ENCODE results near the gene ARHGAP32.

ARHGAP32 gene

GRCh38 chr11:129192150-129192549 is at the start of gene ARHGAP32:
Gene ARHGAP32, minus strand, starts transcription at chr11:129192325. Its CDS starts 127 bp downstream, at chr11:129192198.
- Histone ChIP-seq H3K4me3 (ENCODE audit: low read length) (no peak within 1 kb of the TSS), H3K36me3 (ENCODE audit: insufficient read depth, low read length) (no peaks in the 10 kb centered on the region), H3K9me3 (ENCODE audit: low read length) (no peaks in the 10 kb centered on the region), H3K27me3 (ENCODE audit: insufficient read depth, low read length) (no peaks in the 10 kb centered on the region), H3K4me1 (ENCODE audit: insufficient read depth, low read length) (peaks cover 14% of the 10 kb centered on the region), H2AFZ (ENCODE audit: low read depth, low read length) (no peak within 1 kb of the TSS)

DNA sequence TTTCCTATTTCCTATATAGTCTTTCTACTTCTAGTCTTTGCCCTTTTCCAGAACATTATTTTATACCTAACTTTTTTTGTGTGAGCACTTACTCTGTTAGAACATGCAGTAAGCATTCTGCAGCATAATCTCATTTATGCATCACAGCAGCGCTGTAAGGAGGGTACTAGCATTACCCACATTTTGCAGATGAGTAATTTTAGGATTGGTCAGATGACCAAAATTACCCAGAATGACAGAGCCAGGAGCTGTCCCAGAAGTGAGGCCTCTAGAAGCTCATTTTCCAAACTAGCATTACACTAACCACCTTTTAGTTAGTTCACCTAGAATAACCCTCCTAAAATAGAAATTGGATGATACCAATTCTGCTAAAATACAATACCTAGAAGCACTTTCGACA is 47.1 kb upstream of the ARHGAP32 start:
- Histone ChIP-seq H3K9me3 (ENCODE audit: low read length) (peaks cover 12% of the 10 kb centered on the region), H3K36me3 (ENCODE audit: insufficient read depth, low read length) (peaks cover 7% of the 10 kb centered on the region), H3K4me3 (ENCODE audit: low read length) (no peak overlapping the region), H3K4me1 (ENCODE audit: insufficient read depth, low read length) (no peaks in the 10 kb centered on the region), H2AFZ (ENCODE audit: low read depth, low read length) (no peak overlapping the region), H3K27me3 (ENCODE audit: insufficient read depth, low read length) (no peaks in the 10 kb centered on the region)

DNA sequence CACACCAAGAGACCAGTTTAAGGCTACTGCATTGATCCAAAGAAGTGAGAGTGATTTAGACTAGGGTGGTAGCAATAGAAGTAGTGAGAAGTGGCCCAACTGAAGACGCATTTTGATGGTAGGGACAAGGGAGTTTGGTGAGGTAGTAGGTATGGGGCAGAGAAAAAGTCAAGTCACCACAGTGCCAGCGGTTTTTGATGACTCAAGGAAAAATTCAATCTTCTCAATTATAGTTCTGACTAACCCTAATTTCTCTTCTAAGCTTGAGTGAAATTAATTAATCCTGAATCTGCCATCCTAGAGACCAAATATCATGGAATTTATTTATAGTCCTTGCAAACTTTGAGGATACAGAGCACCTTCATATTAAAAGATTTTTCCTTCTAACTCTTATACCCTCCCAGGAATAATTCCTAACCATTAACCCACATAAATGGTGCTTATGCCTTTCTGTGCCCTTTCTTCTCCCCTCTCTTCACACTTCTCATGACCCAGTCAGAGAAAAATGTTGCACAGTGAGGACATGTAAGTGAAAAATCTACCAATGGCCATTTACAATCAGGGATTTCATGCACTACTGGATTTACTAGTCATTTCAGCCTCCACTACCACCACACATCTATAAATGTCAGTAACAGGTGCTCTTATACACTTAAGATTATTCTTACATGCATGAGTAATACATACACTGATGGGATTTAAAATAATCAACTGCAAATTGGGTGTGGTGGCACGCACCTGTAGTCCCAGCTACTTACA is 45.9 kb upstream of the ARHGAP32 start:
- peaks cover 12% of the 10 kb centered on the region for H3K9me3 ChIP-seq (ENCODE audit: low read length)
- no peak overlapping the region for H3K4me3 ChIP-seq (ENCODE audit: low read length)
- H3K4me1 ChIP-seq (ENCODE audit: insufficient read depth, low read length), result no peaks in the 10 kb centered on the region
- peaks cover 7% of the 10 kb centered on the region for H3K36me3 ChIP-seq (ENCODE audit: insufficient read depth, low read length)
- no peaks in the 10 kb centered on the region for H3K27me3 ChIP-seq (ENCODE audit: insufficient read depth, low read length)
- no peak overlapping the region for H2AFZ ChIP-seq (ENCODE audit: low read depth, low read length)

- H2AFZ ChIP-seq (ENCODE audit: low read depth, low read length), result no peak overlapping the region
Observed at GRCh38 chr11:129237456-129237855, 45.3 kb upstream of the ARHGAP32 start.

GRCh38 chr11:129236850-129237249 is 44.7 kb upstream of the ARHGAP32 start:
- Histone ChIP-seq H3K27me3 (ENCODE audit: insufficient read depth, low read length) (no peaks in the 10 kb centered on the region), H3K9me3 (ENCODE audit: low read length) (peaks cover 15% of the 10 kb centered on the region), H3K4me3 (ENCODE audit: low read length) (no peak overlapping the region), H3K4me1 (ENCODE audit: insufficient read depth, low read length) (no peaks in the 10 kb centered on the region), H3K36me3 (ENCODE audit: insufficient read depth, low read length) (peaks cover 9% of the 10 kb centered on the region), H2AFZ (ENCODE audit: low read depth, low read length) (no peak overlapping the region)

More at GRCh38 chr11:129237456-129237855, 45.3 kb upstream of the ARHGAP32 start:
- Histone ChIP-seq H3K4me3 (ENCODE audit: low read length) (no peak overlapping the region), H3K4me1 (ENCODE audit: insufficient read depth, low read length) (no peaks in the 10 kb centered on the region), H3K27me3 (ENCODE audit: insufficient read depth, low read length) (no peaks in the 10 kb centered on the region), H3K36me3 (ENCODE audit: insufficient read depth, low read length) (peaks cover 9% of the 10 kb centered on the region), H3K9me3 (ENCODE audit: low read length) (peaks cover 15% of the 10 kb centered on the region)

GRCh38 chr11:129234978-129235377 is 42.9 kb upstream of the ARHGAP32 start:
- Histone ChIP-seq H2AFZ (ENCODE audit: low read depth, low read length) (no peak overlapping the region), H3K4me1 (ENCODE audit: insufficient read depth, low read length) (no peaks in the 10 kb centered on the region), H3K27me3 (ENCODE audit: insufficient read depth, low read length) (no peaks in the 10 kb centered on the region), H3K9me3 (ENCODE audit: low read length) (peaks cover 15% of the 10 kb centered on the region), H3K36me3 (ENCODE audit: insufficient read depth, low read length) (peaks cover 9% of the 10 kb centered on the region), H3K4me3 (ENCODE audit: low read length) (no peak overlapping the region)

DNA sequence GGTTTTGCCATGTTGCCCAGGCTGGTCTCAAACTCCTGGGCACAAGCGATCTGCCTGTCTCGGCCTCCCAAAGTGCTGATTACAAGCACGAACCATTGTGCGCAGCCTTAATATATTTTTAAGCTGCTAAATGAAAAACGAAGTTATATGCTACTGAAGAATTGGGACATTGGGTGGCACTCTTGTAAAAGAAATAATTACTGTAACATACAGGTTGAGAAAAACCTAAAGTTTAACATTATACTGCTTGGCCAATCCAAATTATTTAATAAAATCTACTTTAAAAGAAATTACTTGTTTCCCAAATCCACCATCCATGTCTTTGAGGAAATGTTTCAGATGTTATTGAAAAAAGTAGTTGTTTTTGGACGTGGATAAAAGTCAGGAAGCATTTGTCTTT is 37.9 kb upstream of the ARHGAP32 start:
- Histone ChIP-seq H2AFZ (ENCODE audit: low read depth, low read length) (no peak overlapping the region), H3K36me3 (ENCODE audit: insufficient read depth, low read length) (peaks cover 2% of the 10 kb centered on the region), H3K9me3 (ENCODE audit: low read length) (peaks cover 8% of the 10 kb centered on the region), H3K4me3 (ENCODE audit: low read length) (no peak overlapping the region), H3K27me3 (ENCODE audit: insufficient read depth, low read length) (no peaks in the 10 kb centered on the region), H3K4me1 (ENCODE audit: insufficient read depth, low read length) (no peaks in the 10 kb centered on the region)

- H3K4me1 ChIP-seq (ENCODE audit: insufficient read depth, low read length), result peaks cover 9% of the 10 kb centered on the region
- H2AFZ ChIP-seq (ENCODE audit: low read depth, low read length), result no peak overlapping the region
- no peaks in the 10 kb centered on the region for H3K27me3 ChIP-seq (ENCODE audit: insufficient read depth, low read length)
- peaks cover 5% of the 10 kb centered on the region for H3K9me3 ChIP-seq (ENCODE audit: low read length)
- H3K36me3 ChIP-seq (ENCODE audit: insufficient read depth, low read length), result no peaks in the 10 kb centered on the region
- no peak overlapping the region for H3K4me3 ChIP-seq (ENCODE audit: low read length)
Observed at GRCh38 chr11:129226207-129226798, 34.2 kb upstream of the ARHGAP32 start.

GRCh38 chr11:129225190-129225589 is 33.1 kb upstream of the ARHGAP32 start:
- Histone ChIP-seq H3K27me3 (ENCODE audit: insufficient read depth, low read length) (no peaks in the 10 kb centered on the region), H3K9me3 (ENCODE audit: low read length) (peaks cover 5% of the 10 kb centered on the region), H3K4me1 (ENCODE audit: insufficient read depth, low read length) (peaks cover 11% of the 10 kb centered on the region), H2AFZ (ENCODE audit: low read depth, low read length) (no peak overlapping the region), H3K36me3 (ENCODE audit: insufficient read depth, low read length) (no peaks in the 10 kb centered on the region), H3K4me3 (ENCODE audit: low read length) (no peak overlapping the region)

DNA sequence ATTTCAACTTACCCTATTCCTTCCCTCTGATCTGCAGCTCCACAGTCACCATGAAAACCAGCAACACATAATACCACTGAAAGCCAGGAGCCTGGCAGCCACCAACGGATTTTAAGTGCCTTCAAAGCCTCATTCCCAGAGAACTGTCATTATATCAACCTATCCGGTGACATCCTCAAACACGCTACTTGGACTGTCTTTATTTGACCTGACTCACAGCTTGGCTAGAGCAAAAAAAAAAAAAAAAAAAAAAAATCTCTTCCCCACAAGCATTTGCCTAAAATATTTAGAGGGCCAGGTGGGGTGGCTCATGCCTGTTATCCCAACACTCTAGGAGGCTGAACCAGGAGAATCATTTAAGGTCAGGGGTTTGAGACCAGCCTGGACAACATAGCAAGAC is 32.4 kb upstream of the ARHGAP32 start:
- Histone ChIP-seq H3K4me3 (ENCODE audit: low read length) (no peak overlapping the region), H2AFZ (ENCODE audit: low read depth, low read length) (no peak overlapping the region), H3K4me1 (ENCODE audit: insufficient read depth, low read length) (peaks cover 16% of the 10 kb centered on the region), H3K9me3 (ENCODE audit: low read length) (peaks cover 5% of the 10 kb centered on the region), H3K36me3 (ENCODE audit: insufficient read depth, low read length) (no peaks in the 10 kb centered on the region), H3K27me3 (ENCODE audit: insufficient read depth, low read length) (no peaks in the 10 kb centered on the region)

DNA sequence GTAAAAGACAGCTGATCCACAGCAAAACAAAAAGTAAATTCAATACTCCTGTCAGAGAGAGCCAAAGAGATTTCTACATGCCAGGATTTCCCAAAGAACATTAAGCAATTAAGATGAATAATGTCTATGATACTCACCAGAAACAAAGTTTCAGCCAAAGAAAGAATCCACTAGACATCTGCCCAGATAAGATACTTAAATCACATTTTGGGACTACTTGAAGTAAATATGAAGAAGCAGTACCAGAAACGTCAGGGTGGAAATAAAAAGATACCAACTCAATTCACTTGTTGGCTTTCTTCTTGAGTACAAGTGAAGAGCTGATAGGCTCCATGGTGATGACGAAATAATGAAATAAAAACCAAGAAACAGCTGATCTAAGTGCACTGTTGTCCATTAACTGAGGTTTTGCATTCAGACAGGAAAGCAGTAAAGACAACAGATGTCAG is 31.6 kb upstream of the ARHGAP32 start:
- Histone ChIP-seq H3K36me3 (ENCODE audit: insufficient read depth, low read length) (no peaks in the 10 kb centered on the region), H3K27me3 (ENCODE audit: insufficient read depth, low read length) (no peaks in the 10 kb centered on the region), H3K4me3 (ENCODE audit: low read length) (no peak overlapping the region), H3K9me3 (ENCODE audit: low read length) (peaks cover 5% of the 10 kb centered on the region), H2AFZ (ENCODE audit: low read depth, low read length) (no peak overlapping the region), H3K4me1 (ENCODE audit: insufficient read depth, low read length) (peaks cover 16% of the 10 kb centered on the region)

DNA sequence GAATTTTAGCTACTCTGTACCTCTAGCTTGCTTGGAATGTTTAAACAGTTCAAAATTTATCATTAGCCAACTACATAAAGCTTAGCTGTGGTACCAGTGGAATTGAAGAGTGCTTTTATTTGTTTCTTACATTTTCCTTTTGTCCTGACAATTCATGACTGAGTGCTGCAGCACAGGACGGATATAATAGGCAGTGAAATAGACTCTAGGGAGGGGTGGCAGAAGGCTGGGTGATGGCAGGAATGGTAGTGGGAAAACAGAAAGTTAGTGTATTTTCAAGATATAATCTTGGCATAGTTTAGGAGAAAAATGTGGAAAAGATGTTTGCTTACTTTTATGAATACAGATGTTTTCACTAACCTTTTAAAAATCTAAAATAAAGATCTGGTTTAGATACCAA is 31.1 kb upstream of the ARHGAP32 start:
- no peak overlapping the region for H2AFZ ChIP-seq (ENCODE audit: low read depth, low read length)
- H3K36me3 ChIP-seq (ENCODE audit: insufficient read depth, low read length), result no peaks in the 10 kb centered on the region
- peaks cover 3% of the 10 kb centered on the region for H3K9me3 ChIP-seq (ENCODE audit: low read length)
- H3K27me3 ChIP-seq (ENCODE audit: insufficient read depth, low read length), result no peaks in the 10 kb centered on the region
- H3K4me1 ChIP-seq (ENCODE audit: insufficient read depth, low read length), result peaks cover 19% of the 10 kb centered on the region
- H3K4me3 ChIP-seq (ENCODE audit: low read length), result no peak overlapping the region

DNA sequence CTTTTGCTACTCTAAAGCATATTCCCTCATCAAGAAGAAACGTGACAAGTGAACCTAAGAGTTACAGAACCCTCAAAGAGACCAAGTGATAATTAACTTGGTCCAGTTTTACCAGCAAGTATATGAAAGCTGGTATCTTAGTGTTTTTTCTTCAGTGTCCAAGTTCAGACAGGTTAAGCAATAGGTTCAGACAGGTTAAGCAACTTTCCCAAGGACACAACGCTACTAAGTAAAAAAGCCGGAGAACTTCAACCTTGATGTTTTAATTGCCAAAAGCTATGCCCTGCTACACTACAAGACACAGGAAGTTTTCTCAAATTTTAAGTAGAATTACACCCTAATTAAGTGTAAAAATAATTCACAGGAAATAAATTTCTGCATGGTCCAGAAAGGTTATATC is 30.0 kb upstream of the ARHGAP32 start:
- Histone ChIP-seq H3K36me3 (ENCODE audit: insufficient read depth, low read length) (no peaks in the 10 kb centered on the region), H2AFZ (ENCODE audit: low read depth, low read length) (no peak overlapping the region), H3K9me3 (ENCODE audit: low read length) (peaks cover 3% of the 10 kb centered on the region), H3K4me1 (ENCODE audit: insufficient read depth, low read length) (peaks cover 19% of the 10 kb centered on the region), H3K27me3 (ENCODE audit: insufficient read depth, low read length) (no peaks in the 10 kb centered on the region), H3K4me3 (ENCODE audit: low read length) (no peak overlapping the region)

Data from neuron (in vitro differentiated cells).